Activated T-cell treated with anti-CD3 and anti-CD28 coated beads for 4 hours (primary cell): ENCODE measurements around the gene ESPN.

Experiments used
- DNase-seq: peaks from one replicate; pipeline ENCODE4 v3.0.0-alpha.2; 2020

The ESPN gene

DNA sequence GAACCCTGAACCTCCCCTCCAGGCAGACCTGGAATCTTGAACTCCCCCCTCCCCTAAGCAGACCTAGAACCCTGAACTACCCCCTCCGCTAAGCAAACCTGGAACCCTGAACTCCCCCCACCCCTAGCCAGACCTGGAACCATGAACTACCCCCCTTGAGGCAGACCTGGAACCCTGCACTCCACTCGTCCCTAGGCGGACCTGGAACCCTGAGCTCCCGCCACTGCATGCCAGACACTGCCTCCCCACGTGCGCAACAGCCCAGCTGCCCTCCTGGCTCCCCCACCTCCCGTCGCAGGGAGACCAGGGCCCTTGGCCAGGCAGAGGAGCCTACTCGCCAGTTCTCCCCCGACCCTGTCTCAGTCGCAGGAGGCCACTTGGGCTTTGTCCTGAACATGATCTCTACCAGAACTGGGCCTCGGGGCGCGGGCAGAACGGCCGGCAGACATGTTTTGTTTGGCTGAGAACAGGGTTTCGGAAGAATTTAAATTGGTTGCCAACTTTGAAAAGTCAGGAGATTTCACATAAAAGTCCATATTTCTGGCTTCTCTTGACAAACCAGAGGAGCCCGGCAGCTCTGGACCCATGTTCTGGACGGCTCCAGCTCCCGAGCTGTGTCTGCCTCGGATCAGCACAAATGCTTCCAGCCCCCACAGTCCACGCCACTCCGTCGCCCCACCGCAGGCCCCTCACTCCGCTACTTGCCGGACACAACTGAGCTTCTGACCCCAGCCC lies 76.1 kb downstream of the ESPN start:
- DNase-seq: no peak

DNA sequence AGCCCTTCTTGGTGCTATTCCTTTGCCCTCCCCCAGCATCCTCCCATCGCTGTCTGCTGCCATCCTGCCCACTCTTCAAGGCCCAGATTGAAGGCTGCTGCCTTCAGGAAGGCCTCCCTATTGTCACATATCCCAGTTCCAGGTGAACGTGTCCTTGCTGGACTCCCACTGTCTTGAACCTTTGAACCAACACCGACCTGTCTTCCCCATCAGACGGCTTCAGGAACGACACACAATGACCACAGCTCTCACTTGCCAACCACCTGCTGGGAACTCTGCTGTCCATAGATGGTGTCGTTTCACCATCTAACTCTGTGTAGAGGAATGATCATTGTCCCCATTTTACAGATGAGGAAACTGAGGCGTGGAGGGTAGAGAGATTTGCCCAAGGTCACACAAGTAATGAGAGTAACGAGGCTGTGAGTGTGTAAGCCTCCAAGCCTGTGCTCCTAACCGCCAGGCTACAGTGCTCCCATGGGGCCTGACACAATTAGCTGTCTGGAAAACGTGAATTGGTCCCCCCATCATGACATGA lies 76.8 kb downstream of the ESPN start:
- DNase-seq: no peak

DNA sequence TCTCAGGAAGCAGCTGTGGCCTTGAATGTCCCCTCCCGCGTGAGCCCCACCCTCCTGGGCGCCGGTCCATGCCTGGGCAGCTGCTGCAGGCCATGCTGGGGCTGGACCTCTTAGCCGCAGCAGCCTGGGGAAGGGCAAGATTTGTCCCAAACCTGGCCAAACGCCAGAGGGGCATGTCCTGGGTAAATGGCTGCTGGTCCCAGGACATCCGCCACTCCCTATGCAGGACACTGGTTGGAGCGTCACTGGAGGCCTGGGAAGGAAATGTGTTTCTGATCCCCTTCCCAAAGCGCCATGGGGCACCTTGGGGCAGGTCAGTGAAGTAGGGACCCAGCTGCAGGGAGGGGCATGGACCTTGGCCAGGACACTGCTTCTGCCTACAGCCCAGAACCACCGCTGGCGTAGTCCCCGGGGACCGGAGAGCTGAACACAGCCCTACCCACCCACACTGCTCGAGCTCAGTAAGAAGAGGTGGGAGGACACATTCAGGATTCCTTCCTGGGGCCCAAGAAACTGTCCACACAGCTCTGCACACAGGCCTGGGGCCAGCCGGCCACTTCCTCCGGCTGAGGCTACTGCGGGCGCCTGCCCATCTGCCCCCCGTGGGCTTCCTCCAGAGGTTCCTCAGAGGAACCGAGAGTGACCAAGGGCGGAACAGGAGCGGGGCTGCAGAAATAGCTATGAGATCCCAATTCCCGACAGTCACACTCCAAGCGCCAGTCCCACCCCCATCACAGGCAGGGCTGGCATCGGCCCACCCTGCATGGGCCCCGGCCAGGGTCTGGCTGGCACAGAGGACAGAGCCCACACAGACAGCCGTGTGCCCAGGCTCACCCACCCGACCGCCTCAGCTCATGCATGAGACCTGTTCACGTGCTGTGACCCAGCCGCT lies 77.7 kb downstream of the ESPN start:
- no peak for DNase-seq

- DNase-seq: no peak
Measured at GRCh38 chr1:6503884-6504602, 79.5 kb downstream of the ESPN start.

DNA sequence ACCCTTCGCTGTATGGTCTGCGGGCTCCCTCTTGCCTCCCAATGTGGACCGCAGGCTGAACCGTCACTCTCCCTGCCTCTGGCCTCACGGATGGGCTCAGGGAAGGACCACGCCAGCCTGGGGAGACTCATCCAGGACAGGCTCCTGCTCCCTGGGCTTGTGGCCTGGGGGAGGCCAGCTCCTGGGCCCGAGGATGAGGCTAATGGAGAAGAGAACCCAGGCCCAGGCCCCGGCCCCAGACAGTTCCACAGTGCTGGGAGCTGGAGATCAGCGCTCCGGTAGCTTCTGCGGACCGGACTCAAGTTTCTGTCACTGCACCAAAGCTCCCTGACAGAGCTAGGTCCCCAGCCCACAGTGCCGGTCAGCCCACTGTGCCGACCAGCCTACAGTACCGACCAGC lies 80.3 kb downstream of the ESPN start:
- DNase-seq: no peak

DNA sequence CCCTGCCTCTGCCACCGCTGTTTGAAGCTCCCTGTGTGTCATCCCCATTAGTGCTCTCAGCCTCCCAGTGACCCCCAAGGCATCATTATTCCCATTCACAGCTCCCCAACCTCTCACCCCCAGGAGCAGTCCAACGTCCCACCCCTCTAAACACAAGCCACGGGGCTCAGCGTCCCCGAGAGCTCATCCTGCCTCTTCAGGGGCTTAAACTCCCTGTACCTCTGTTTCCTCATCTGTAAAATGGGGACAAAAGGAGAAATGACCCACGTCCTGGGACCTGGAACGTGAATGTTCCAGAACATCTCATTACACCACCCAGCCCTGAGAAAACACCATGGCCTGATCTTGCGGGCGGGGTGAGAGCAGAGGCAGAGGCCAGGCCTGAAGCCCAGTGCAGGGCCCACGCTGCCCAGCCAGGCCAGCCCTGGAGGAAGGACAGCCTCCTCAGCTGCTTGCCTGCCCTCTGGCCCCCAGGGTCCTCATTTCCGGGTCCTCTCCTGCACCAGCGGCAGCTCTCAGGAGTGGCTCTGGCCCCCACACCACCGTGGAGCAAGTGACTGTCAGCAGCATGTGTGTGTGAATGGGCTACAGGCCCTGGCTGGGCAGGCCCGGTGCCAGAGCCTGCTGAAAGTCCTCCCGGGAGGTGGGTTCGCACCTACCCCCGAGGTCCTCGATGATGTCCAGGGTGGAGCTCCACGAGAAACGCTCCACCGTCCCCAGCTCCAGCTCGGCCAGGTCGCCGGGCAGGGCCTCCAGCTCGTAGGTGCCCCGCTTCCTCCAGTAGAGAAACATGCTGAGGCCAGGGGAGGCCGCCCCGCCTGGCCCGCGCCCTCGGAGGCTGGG lies 81.0 kb downstream of the ESPN start:
- no peak for DNase-seq

GRCh38 chr1:6506210-6507036 lies 81.8 kb downstream of the ESPN start:
- DNase-seq: no peak

DNA sequence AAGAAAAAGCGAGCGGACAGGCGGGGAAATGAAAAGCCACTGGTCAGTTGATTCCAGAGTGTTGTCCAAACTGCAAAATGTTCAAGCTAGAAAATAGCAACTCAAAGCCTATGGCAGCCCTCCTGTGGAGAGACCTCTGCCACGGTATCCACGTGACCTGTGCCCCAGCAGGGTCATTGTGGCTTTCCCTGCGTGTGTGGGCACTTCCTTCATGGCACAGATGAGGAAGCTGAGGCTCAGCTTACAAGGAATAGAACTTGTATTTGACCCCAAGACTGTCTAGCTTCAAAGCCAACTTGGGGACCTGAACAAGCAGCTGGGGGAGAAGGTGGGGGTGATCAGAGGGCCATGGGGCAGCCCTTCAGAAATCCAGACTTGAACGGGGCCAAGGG lies 82.5 kb downstream of the ESPN start:
- DNase-seq: no peak

GRCh38 chr1:6507461-6507911 lies 82.9 kb downstream of the ESPN start:
- DNase-seq: no peak

DNA sequence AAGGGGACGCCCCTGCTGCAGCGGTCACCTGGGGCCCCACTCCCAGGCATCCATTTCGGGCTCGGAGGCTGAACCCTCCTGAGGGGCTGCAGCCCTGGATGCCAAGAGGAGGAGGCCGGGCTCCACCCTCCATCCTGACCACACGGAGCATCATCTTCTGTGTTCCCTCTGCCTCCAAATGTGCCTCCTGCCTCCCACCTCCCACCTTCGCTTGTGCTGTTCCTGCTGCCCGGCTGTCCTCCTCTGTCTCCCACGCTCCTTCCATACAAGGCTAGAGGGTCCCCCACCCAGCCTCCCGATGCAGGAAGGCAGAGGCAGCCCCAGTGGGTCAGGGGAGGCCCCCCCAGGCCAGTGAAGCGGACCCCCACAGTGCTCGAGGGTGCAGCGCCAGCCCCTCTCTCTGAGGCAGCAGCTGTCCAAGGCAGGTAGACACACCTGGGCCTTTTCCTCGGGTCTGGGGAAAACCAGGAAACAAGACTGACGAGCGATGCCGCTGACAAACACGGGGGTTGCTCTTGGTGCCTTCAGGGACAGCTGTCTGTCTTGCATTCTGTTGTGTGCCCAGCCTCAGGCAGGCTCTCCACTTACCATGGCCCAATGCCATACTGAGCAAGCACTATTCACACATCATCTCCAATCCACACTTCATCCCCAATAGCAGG lies 83.7 kb downstream of the ESPN start:
- DNase-seq: no peak

GRCh38 chr1:6508816-6509189 lies 84.2 kb downstream of the ESPN start:
- no peak for DNase-seq

- DNase-seq: no peak
Measured at GRCh38 chr1:6509220-6509918, 84.8 kb downstream of the ESPN start.

DNA sequence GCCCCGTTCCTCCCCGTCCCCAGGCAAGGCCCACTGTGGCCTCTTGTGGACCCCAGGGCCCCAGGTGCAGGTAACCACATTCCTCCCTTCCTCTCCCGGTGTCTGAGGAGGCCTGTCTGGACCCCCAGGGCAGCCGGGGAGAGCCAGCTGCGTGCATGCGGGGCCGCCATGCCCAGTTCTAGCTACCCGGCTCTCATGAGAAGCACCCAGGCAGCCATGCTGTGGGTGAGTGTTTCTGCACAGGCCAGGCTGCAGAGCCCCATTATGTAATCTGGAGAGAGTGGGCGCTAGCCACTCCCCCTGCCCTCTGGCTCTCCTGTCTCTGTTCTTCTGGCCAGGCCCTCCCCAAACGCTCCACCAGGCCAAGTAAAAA lies 85.3 kb downstream of the ESPN start:
- DNase-seq: no peak

DNA sequence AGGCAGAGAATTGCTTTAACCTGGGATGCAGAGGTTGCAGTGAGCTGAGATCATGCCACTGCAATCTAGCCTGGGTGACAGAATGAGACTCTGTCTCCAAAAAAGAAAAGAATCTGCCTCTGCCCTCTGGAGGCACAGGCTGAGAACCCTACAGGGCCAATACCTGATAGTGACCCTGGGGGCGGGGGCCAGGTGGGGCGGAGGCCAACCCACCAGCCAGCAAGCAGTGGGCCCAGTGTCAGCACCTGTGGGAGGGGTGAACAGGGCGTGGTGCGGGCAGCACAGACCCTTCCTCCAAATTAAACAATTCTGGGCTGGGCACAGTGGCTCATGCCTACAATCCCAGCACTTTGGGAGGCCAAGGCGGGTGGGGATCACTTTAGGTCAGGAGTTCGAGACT lies 85.9 kb downstream of the ESPN start:
- DNase-seq: no peak
